Fibroblast of villous mesenchyme (primary cell): ENCODE data around the gene ANKS1B. TPM values are rescaled to one million over a fixed set of nuclear protein-coding genes. Genes with fewer than 3 reads are reported as not detected.

Experiments
- DNase-seq: peaks from one replicate; pipeline ENCODE4 v3.0.0-alpha.2; 2010; ENCODE audit warnings: low read depth
- H3K4me3 ChIP-seq: 2 replicates; pipeline ENCODE4 v1.5.1; 2011; ENCODE audit warnings: low read depth, mild to moderate bottlenecking, low read length
- total RNA-seq: library from RNA; depleted of rRNA; stranded (reverse); fragments of >200 nt; gene quantifications from 2 replicates; pipeline ENCODE4 v1.2.3, GENCODE V29; 2012
- TF ChIP-seq, protein P1 (sequence below): IDR thresholded peaks from 2 replicates; pipeline ENCODE4 v1.5.1; 2012; ENCODE audit warnings: low read depth, mild to moderate bottlenecking, low read length; ENCODE audit not compliant: insufficient read depth

ANKS1B gene
- total RNA-seq, 1 donor = 0.86 TPM

DNA sequence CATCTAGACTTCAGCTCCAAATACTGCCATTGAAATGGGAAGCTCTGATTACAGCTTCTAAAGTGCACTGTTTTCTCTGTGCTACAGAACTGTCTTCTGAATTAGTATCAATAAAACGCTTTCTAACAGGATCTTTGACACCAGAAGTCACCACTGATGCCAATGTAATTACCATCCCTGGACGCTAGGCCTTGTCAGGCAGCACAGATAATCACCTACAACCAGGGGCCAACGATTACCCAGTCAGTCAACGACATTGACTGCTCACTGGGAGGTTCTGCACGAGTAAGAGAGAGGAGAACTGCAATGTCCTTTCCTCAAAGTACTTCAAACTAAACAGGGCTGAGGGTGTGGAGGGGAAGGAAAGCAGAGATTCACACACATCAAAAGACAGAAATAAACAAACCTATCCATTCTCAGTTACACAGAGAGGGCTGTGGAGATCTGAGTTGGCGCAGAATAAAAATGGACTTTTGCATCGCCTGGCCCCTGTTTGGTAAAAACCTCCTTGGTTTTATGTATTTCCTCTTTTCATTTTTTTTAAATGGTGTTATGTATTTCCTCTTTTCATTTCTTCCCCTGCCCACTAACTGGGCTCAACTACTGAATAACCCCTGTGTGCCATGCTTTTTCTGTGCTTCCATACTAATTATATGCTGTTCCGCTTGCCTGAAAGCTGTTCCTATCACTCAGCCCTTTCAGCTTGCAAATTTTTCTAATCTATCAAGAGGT is 847.4 kb downstream of the ANKS1B start:
- TF ChIP-seq, protein P1, sequence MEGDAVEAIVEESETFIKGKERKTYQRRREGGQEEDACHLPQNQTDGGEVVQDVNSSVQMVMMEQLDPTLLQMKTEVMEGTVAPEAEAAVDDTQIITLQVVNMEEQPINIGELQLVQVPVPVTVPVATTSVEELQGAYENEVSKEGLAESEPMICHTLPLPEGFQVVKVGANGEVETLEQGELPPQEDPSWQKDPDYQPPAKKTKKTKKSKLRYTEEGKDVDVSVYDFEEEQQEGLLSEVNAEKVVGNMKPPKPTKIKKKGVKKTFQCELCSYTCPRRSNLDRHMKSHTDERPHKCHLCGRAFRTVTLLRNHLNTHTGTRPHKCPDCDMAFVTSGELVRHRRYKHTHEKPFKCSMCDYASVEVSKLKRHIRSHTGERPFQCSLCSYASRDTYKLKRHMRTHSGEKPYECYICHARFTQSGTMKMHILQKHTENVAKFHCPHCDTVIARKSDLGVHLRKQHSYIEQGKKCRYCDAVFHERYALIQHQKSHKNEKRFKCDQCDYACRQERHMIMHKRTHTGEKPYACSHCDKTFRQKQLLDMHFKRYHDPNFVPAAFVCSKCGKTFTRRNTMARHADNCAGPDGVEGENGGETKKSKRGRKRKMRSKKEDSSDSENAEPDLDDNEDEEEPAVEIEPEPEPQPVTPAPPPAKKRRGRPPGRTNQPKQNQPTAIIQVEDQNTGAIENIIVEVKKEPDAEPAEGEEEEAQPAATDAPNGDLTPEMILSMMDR = no peak
- no peak for DNase-seq
- no peak overlapping the region for H3K4me3 ChIP-seq

DNA sequence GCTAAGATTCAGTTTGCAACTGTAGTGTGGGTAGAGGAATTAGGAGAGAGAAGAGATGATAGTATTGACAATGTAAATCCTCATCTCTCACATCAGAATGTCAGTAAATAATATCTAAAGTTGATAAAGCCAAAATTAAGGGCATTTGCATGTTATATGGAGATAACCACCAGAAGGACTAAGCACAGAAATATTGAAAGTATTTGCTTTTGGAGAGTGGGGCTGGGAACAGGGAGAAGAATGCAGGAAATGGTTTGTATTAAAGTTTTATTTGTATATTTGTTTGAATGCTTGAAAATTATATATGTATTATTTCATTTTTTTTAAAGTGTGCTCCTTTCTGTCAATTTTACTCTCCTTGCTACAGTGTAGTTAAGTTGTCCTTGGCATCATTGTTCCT is 848.2 kb downstream of the ANKS1B start:
- no peak for DNase-seq
- no peak overlapping the region for H3K4me3 ChIP-seq
- TF ChIP-seq, protein P1 = no peak

DNA sequence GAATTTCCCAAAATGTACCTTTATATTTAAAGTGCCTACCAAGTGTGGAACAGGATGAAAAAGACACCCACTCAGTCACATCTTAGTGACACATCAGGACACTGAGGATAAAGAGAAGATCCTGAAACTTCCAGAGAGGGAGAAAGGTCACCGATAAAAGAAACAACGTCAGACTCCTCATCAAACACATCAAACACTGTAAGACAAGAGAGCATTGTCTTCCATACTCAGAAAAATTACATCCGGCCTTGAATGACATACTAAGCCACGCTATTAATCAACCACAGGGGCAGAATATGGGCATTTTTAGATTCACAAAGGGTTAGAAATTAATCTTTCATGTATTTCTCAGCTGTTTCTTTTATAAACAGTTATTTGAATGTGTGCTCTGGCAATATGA is 849.4 kb downstream of the ANKS1B start:
- TF ChIP-seq, protein P1 = no peak
- H3K4me3 ChIP-seq = no peak overlapping the region
- no peak for DNase-seq

DNA sequence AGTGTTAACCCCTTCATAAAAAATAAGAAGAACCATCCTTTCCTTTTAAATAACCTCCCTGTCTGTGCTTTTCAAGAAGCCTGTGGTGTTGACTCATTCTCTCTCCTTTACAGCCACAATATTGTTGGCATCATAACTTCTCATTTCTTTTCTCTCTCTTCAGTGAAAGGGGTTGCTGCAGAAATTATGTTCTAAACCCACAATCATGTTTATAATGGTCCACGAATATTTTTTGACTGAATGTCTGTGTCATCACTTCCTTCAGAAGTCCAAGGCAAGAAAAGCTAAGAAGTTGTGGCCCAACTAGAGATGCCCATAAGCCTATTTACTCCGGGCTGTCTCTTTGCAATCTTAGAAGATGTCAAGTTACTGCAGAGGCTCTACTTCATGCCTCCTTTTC is 851.3 kb downstream of the ANKS1B start:
- H3K4me3 ChIP-seq = no peak overlapping the region
- no peak for DNase-seq
- TF ChIP-seq, protein P1 = no peak

DNA sequence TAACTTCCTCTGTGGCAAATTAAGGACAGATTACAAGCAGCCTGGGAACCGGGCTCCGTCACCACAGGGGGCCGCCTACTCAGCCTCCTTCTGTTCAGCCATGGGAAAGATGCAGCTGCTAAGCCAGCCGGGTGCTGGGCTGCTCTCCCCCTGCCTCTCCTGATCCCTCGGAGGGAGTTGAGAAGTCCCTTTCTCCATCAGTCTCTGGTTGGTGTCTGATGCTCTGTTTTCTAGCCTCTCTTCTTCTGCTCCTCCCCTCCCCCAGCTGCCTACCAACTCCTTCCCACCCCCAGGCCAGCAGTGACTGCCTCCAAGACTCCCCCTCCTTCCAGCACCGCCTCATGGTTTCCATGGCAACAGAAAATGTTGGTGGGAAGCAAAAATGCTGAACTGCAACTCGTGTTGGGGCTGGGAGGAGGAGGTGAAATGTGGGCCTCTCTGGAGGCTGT is 853.0 kb downstream of the ANKS1B start:
- TF ChIP-seq, protein P1 = no peak
- H3K4me3 ChIP-seq = no peak overlapping the region
- no peak for DNase-seq

DNA sequence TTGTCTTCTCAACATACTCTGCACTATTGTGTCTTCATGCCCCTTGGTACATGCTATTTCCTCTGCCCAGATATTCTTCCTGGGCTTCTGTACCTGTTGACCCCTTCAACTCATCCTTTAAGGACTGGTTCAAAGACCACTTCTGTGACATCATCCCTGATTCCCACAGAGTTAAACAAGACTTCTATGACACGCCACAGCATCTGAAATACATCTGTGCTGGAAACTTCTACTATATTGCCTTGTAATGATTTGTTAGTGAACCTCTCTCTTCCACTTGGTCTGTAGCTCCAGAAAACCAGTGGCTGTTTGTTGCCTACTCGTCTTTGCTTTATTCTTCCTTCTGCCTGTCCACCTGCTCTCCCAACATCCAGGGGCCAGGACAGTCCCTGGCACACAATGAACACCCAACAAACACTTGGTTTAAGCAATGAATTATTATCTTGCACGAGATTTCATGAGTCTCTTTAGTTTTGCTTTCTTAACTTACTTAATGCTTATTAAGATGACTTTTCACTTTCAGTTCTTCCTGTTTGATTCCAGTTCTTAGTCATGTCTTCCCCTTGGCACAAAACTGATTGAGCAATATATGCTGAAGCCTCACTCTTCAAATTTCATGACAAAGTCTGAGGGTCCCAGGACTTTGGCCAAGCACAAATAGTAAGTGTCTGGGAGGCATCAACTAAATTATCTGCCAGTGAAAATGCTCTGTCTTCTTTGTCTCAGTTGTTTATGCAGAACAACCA is 853.8 kb downstream of the ANKS1B start:
- TF ChIP-seq, protein P1 = no peak
- DNase-seq = no peak
- H3K4me3 ChIP-seq = no peak overlapping the region
